HG03103 (cell line): ENCODE results near the gene PHLPP1.
"Not testable (repeated sequence)": the region's sequence is repeated elsewhere in the genome, so short reads cannot be mapped to it uniquely, and the experiment has no call there.

Experiments
- ATAC-seq: cut with Tn5 transposase; IDR thresholded peaks from one replicate; pipeline ENCODE4 v1.9.1; 2021; ENCODE audit warnings: low read depth; ENCODE audit not compliant: unreplicated experiment

PHLPP1 gene

GRCh38 chr18:62715436-62715758 is at the start of gene PHLPP1:
PHLPP1 (plus strand) TSS chr18:62715541; CDS start chr18:62715684, 143 bp downstream.
- peak; percentile 16 for ATAC-seq

GRCh38 chr18:62669225-62669624 is 46.1 kb upstream of the PHLPP1 start:
- no peak for ATAC-seq

- ATAC-seq: no peak
Measured at GRCh38 chr18:62670573-62670972, 44.8 kb upstream of the PHLPP1 start.

GRCh38 chr18:62672600-62672999 is 42.7 kb upstream of the PHLPP1 start:
- ATAC-seq: no peak

- no peak for ATAC-seq
Measured at GRCh38 chr18:62678847-62679485, 36.4 kb upstream of the PHLPP1 start.

GRCh38 chr18:62682371-62682770 is 33.0 kb upstream of the PHLPP1 start:
- ATAC-seq: no peak

- ATAC-seq: no peak
Measured at GRCh38 chr18:62683935-62684334, 31.4 kb upstream of the PHLPP1 start.

- ATAC-seq: no peak
Measured at GRCh38 chr18:62688743-62689317, 26.5 kb upstream of the PHLPP1 start.

- ATAC-seq: no peak
Measured at GRCh38 chr18:62690236-62690815, 25.0 kb upstream of the PHLPP1 start.

GRCh38 chr18:62693659-62694058 is 21.7 kb upstream of the PHLPP1 start:
- no peak for ATAC-seq

GRCh38 chr18:62697636-62698035 is 17.7 kb upstream of the PHLPP1 start:
- no peak for ATAC-seq

GRCh38 chr18:62702259-62702658 is 13.1 kb upstream of the PHLPP1 start:
- ATAC-seq: no peak

- ATAC-seq: not testable (repeated sequence)
Measured at GRCh38 chr18:62706879-62707278, 8.5 kb upstream of the PHLPP1 start.

- not testable (repeated sequence) for ATAC-seq
Measured at GRCh38 chr18:62709908-62710307, 5.4 kb upstream of the PHLPP1 start.

GRCh38 chr18:62710417-62710816 is 4.9 kb upstream of the PHLPP1 start:
- no peak for ATAC-seq

GRCh38 chr18:62711781-62712180 is 3.6 kb upstream of the PHLPP1 start:
- ATAC-seq: no peak

- ATAC-seq: no peak
Measured at GRCh38 chr18:62713651-62714247, 1.6 kb upstream of the PHLPP1 start.

GRCh38 chr18:62714671-62715435 is 488 bp upstream of the PHLPP1 start:
- ATAC-seq: peak; percentile 60

- ATAC-seq: peak; percentile 28
Measured at GRCh38 chr18:62715759-62716615, 646 bp downstream of the PHLPP1 start.

- peak; percentile 1 for ATAC-seq
Measured at GRCh38 chr18:62716619-62717168, 1.4 kb downstream of the PHLPP1 start.
